GM21723 (cell line): ENCODE data around the gene ATP11C.
"Not testable (repeated sequence)": the region's sequence is repeated elsewhere in the genome, so short reads cannot be mapped to it uniquely, and the experiment has no call there.

Experiments
- ATAC-seq: cut with Tn5 transposase; IDR thresholded peaks from one replicate; pipeline ENCODE4 v1.9.1; 2021; ENCODE audit warnings: mild to moderate bottlenecking, moderate library complexity; ENCODE audit not compliant: unreplicated experiment

The ATP11C gene

DNA sequence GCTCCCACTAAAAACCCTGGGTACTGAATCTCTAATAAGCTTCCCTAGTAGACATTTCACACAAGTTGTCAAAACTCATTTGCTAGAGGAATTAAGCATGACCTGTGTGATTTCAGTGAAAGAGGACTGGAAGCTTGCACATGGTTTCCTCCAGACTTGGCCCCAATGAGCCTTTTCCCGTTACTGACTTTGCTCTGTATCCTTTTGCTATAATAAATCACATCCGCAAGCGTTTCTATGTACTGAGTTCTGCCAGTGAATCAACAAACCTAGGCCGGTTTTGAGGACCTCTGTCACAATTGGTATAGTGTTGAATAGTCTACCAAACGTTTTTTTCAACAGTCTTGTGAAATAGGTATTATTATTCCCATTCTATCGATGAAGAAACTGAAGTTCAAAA is 8.2 kb downstream of the ATP11C start:
- ATAC-seq: no peak

DNA sequence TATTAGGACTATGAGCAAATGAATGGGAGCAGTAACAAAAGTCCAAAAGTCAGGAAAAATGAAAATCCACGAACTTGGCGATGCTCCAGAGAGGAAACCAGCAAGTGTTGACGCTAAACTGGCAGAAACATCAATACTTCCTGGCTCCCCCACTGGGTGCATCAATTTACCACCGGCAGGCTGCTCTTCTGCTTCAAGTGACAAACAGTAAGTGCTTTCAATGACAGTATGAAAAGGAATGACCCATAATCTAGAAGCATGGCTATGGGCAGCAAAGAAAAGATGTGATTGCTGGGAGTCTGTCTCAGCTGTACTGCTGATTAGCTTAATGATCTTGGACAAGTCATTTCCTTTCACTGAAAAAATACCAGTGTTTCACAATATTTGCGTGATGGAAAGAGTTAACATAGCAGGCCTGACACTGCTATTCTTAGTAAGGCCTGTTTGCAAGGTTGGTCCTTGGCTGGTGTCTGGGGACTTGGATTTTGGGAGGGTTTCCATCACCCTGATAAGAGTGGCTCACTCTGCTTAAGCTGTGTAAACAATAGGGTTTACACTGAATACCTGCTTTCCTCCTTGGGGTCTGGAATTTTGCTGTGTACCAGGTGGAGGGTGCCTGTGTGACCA is 8.7 kb downstream of the ATP11C start:
- ATAC-seq: no peak

DNA sequence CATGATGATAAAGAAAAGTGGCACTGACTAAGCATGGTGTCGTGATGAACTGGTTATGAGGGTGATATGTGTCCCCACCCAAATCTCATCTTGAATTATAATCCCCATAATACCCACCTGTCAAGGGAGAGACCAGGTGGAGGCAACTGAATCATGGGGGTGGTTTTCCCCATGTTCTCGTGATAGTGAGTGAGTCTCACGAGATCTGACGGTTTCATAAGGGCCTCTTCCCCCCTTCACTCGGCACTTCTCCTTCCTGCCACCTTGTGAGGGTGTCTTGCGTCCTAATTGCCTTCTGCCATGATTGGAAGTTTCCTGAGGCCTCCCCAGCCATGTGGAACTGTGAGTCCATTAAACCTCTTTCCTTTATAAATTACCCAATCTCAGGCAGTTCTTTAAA is 11.7 kb downstream of the ATP11C start:
- not testable (repeated sequence) for ATAC-seq

DNA sequence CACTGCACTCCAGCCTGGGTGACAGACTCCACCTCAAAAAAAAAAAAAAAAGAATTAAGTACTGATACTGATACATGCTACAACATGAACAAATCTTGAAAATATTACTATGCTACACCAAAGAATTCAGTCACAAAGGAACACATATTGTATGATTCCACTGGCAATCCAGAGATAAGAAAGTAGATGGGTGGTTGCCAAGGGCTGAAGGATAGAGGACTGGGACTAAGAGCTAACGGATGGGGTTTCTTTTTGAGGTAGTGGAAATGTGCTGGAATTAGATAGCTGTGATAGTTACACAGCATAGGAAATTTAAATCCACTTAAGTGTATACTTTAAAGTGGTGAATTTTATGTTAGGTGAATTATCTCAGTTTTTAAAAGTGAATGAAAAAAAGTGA is 12.5 kb downstream of the ATP11C start:
- ATAC-seq: no peak

DNA sequence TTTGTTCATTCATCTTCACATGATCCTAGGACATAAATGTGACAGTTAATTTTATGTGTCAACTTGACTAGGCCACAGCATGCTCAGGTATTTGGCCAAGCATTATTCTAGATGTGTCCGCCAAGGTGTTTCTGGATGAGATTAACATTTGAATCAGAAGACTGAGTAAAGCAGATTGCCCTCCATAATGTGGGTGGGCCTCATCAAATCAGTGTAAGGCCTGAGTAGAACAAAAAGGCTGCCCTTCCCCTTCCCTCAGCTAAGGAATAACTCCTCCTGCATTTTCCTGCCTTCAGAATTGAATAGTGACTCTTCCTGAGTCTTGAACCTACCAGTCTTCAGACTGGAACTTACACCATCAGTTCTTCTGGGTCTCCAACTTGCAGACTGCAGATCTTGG is 18.4 kb downstream of the ATP11C start:
- ATAC-seq: no peak

DNA sequence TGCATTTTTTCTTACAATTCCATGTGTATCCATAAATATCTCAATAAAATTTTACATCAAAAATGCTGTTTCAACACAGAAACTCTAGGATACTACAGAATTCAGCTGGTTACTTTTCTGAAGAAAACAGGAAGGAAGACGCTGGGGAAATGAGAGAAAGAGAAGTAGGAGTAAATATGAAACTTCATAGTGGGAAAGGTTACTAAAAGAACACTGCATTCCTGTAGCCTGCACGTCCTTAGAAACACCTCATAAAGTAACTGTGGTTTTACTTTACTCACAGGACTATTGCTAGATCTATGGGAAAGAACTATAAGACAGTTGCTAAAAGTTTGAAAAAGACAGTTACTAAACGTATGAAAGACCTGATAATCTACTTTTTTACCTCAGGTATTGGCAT is 23.1 kb downstream of the ATP11C start:
- no peak for ATAC-seq

DNA sequence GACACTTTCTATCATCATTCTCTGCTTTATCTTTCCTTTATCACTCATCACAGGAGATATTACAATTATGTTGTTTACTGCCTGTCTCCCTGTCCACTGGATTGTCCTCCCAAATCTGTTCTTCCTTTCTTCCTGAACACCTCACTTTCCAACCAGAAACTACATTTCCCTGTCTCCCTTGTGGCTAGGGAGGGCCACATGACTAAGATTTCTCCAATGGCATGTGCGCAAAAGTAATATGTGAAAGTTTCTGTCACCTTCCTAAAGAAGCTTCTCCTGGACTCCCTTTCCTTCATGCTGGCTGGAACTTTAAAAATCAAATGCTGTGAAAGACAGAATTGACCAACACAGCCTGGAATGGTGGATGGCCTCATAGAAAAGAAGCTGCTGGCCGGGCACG is 25.8 kb downstream of the ATP11C start:
- no peak for ATAC-seq

DNA sequence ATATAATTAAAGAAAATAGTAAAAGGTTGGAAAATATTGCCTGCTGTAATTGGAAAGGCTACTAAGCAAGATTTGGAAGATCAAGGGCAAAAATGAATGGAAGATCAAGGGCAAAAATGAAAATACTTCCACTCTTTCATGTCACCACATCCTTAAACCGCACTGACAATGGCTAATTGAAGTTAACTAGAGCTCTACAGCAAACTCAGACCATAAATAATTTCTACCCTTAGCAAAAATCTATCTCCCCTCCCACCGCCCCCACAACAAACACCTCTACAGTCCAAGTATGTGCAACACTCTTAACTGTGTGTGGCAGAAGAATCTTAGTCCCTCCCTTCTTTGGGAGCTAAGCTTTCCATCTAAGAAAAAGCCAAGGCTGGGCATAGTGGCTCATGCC is 27.1 kb downstream of the ATP11C start:
- no peak for ATAC-seq

DNA sequence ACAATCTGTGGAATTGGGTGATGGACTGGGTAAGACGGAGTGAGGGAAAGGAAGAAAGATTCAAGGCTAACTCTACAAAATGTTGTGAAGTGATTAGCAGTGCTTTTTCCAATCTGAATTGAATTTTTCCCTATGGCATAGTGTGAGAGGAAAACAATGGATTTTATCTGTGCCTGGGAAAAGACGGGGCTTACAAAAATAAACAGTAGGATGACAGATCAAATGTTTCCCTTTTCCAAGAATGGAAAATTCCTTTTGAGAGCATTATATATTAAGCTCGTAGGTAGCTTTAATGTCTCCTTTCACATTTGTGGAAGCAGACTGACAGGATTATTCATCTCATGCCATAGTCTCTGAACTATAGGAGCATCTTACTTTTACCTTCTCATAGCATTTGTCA is 27.8 kb downstream of the ATP11C start:
- ATAC-seq: no peak

DNA sequence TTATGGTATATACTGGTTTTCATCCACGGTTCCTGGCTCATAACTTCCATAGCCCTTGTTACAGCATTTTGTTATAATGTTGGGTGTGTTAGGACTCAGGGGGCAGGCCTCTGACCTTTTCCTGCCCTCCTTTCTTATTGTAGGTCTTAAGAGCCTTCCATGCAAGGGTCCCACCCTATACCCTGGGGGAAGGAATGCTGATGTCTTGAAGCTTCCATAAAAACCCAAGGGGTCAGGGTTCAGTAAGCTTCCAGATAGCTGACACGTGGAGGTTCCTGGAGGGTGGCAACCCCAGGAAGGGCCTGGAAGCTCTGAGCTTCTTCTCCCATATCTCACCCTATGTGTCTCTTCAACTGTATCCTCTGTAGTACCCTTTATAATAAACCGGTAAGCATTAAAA is 29.6 kb downstream of the ATP11C start:
- no peak for ATAC-seq

DNA sequence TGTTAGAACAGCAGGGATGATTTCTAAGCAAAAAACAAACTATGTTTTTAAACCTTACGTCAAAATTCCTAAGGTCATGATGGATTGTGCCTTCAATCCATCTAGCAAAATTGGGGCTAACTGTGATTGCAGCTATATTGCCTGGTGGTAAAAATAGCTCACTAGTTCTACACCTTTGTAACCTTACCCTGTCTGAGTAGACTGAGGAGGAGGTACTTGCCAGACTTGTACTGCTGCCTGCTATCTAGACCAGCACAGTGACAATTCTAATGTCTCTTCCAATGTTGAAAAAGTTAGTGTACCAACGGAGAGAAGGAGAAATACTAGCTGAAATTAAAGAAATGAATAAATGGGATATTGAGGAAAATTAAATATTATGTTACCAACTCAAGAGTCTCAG is 30.3 kb downstream of the ATP11C start:
- no peak for ATAC-seq

DNA sequence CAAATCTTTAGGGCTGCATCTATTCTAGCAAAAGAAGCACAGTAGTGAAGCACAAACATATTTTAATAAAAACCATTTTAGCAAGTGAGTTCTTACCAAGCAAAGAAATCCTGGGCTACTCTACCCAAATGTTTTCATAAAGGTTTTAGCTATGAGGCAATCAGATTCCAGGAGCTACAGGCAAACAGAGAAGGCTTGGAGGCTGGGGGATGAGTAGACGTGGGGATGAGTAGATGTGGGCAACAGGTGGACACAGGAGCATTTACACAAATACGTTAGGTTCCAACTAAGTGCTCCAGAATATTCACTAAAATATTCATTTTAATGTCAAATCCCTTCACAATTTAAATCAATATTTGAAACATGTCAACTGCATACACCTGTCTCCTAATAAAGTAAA is 34.5 kb downstream of the ATP11C start:
- ATAC-seq: no peak

DNA sequence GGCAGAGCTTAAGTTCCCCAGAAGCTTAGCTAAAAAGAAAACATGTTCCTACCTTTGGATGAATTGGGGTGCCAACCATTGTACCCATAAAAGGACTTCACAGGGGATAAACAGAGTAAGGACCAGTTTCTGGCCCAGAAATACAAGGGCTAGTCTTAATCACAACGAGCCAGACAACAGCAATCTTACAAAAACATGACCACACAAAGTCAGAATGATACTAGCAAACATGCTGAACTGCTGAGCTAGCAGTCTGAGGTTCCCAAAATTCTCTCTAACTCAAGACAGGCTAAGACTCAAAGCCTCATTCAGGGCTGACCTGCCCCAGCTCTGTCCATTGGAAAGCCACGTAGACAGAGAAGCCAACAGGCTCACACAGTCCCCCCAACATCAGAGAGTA is 40.3 kb downstream of the ATP11C start:
- ATAC-seq: no peak

DNA sequence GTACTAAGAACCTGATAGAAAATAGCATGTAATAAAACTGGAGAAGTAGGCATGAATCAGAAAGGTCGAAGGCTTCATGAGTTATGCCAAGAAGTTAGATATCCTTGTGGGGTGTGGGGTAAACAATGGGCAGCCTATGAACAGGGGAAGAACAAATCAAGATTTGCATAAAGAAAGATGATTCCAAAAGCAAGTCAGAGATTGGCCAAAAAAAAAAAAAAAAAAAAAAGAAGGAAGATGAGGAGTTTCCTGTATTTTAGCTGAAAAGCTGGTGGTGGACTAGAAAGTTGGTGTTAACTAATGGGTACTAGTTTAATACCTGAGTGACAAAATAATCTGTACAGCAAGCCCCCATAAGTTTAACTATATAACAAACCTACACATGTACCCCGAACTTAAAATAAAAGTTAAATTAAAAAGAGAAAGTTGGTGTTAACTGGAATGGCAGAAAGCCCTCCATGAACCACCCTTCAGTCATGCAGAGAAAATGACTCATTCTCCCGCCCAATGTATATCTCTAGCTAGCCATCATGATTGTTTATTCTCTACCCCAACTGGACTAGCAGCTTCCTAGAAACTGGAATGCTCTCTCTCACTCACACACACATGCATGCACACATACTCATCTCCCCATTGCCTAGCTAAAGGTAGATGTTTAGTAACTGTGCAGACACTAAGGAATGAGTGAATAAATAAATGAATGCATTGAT is 41.7 kb downstream of the ATP11C start:
- no peak for ATAC-seq

DNA sequence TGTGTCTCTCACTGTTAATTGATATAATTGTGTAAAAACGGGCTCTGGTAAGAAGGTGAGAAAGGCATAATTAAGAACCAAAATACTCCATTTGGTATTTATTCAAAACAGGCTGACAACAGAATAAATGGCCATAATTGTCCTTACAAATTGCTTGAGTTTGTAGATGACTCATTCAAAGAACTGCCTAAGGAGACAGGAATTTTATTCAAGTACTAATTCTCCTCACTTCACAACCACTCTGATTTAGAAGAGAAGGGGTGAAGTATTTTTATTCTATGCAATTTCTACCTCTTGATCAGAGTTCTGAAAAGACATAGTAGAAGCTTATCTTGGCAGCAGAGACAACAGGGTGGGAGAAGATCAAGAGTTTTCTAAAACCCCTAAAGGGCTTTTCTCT is 43.1 kb downstream of the ATP11C start:
- ATAC-seq: no peak

DNA sequence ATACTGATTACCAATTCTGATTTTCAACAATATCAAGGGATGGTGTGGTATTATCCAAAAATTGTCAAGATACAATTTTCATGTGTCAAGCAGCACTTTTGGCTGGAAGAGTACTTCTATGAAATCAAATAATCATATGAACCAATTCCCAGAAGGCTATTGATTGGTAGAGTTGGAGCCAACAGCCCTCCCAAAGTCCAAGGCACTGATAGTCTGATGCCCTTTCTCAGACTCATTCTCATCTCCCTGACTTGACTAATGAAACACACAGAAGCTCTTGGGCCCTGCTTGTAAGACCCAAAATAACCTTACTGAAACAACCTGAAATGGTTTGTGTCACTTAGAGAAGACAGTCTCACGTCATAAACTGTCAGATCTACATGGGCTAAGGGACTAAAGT is 48.9 kb downstream of the ATP11C start:
- no peak for ATAC-seq

DNA sequence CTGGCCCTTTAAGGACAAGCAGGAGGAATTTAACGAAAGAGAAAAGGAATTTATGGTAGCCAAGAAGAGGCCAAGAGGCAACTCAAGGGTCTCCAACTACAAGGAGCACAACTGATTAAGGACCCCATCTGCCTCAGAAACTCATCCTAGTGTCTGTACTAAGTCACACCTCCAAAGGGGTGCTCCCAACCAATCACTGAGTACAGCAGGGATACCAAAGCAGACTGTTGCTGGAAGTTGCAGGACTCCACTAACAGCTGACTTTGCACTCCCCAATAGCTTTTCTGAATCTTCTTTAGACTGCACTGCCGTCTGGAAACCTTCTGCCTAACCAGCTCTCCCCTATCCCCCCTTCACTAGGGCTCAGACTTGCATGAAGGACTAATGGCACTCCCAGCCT is 50.6 kb downstream of the ATP11C start:
- ATAC-seq: no peak

DNA sequence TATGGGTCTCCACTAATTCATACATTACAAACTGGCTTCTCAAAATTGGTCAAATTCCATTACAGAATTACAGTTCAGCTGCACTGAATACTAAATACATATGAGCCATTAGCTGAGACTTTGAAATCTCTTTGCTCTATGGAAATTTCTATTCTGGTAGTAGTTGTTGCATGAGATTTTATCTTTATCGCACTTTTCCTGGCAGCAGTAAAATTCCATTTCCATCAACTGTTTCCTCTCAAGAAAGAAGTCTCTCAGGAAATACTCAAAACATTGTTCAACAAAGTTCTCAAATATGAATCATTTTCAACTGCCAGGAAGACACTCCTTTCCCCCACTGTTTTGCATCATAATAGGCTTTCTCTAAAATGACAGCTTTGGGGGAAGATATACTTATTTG is 51.3 kb downstream of the ATP11C start:
- ATAC-seq: no peak

DNA sequence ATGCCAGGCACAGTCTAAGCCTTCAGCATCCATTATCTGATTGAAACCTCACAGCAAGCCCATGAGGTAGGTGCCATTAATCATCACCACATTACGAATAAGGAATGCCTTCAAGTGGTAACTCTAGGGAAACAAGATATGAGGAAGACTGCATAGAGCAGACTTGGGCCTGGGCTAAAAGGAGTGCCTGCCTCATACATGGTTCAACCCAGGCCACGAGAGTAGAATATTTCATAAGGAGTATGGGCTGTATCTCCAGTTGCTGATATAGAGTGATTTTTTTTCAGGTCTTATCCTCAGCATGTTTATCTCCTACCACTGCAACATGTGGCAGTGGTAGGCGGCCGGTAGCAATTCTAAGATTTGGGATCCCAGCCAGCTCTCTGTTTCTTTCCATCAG is 51.7 kb downstream of the ATP11C start:
- ATAC-seq: no peak

DNA sequence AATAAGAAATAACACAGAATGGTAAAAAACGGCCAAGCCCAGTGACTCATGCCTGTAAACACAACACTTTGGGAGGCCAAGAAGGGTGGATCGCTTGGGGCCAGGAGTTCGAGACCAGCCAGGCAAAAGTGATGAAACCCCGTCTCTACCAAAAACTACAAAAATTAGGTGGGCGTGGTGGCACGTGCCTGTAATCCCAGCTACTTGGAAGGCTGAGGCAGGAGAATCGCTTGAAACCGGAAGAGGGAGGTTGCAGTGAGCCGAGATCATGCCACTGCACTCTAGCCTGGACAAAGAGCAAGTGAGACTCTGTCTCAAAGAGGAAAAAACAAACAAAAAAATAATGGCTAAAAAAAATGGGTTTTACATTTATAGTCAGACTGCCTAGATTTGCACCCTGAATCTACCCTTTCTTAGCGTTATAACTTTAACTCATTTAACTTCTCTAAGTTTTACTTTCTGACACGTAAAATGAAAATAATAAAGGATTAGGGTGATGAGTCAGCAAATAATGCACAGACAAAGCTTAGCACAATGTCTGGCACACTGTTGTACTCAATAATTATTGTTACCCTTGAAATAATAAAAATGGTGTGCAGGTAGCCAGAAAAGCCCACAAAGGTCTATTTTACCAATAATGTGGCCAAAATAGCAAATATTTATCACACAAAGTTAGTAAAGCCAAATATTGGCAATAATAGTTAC is 55.0 kb downstream of the ATP11C start:
- ATAC-seq: no peak

DNA sequence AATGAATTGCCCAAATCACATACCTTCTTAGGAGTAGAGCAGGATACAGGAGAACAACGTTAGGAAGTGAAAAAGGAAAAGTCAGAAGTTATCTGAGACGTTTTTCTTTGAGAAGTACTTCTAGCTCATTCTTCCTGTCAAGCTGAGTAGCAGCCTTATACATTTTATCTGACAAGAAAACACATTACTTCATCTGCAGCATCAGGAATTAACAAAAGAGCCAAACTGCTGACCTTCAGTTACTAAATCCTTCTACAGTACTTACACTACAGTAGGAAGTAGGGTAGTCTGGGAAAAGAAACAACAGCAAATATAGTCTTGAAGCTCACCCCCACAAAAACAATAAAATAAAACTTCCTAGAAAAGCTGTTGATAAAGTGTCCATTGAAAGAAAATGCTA is 57.0 kb downstream of the ATP11C start:
- no peak for ATAC-seq

DNA sequence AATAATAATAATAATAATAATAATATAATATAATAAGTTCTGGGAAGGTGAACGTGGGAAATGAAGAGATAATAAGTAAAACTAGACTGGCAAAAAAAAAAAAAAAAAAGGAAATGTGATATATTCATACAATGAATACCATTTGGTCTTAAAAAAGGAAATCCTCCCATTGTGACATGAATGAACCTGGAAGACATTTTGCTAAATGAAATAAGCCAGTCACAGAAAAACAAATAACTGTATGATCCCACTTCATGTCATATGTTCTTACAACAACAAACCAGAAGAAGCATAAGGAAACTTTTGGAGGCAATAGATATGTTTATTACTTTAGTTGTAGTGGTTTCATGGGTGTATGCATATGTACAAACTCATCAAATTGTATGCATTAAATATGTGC is 63.1 kb downstream of the ATP11C start:
- no peak for ATAC-seq
